IMR-90 (cell line): Measurements from ENCODE around the gene FAM204A.

Experiments
- BHLHE40 ChIP-seq: fragments of 150-350 bp; IDR thresholded peaks from 2 replicates; pipeline ENCODE4 v1.6.1; 2016; ENCODE audit warnings: mild to moderate bottlenecking, low read depth, low read length
- CHD1 ChIP-seq: IDR thresholded peaks from 2 replicates; pipeline ENCODE4 v1.6.1; 2012; ENCODE audit warnings: low read depth, low read length, improper control_type of control experiment
- MAZ ChIP-seq: IDR thresholded peaks from 2 replicates; pipeline ENCODE4 v1.6.1; 2012; ENCODE audit warnings: low read depth, mild to moderate bottlenecking, low read length, improper control_type of control experiment, moderate library complexity, borderline replicate concordance
- MXI1 ChIP-seq: IDR thresholded peaks from 2 replicates; pipeline ENCODE4 v1.6.1; 2012; ENCODE audit warnings: low read depth, mild to moderate bottlenecking, low read length, moderate library complexity, borderline replicate concordance
- NFE2L2 ChIP-seq: fragments of 150-350 bp; IDR thresholded peaks from 2 replicates; pipeline ENCODE4 v1.6.1; 2016; ENCODE audit warnings: low read depth, mild to moderate bottlenecking, low read length
- POLR2A ChIP-seq: IDR thresholded peaks from 2 replicates; pipeline ENCODE4 v1.6.1; 2012; ENCODE audit warnings: mild to moderate bottlenecking, low read depth, low read length
- RAD21 ChIP-seq: IDR thresholded peaks from 2 replicates; pipeline ENCODE4 v1.6.1; 2012; ENCODE audit warnings: low read length, improper control_type of control experiment
- RCOR1 ChIP-seq: IDR thresholded peaks from 2 replicates; pipeline ENCODE4 v1.6.1; 2012; ENCODE audit warnings: mild to moderate bottlenecking, low read length, improper control_type of control experiment; ENCODE audit not compliant: insufficient replicate concordance
- SMC3 ChIP-seq: fragments of 150-350 bp; IDR thresholded peaks from 2 replicates; pipeline ENCODE4 v1.6.1; 2016; ENCODE audit warnings: low read depth, mild to moderate bottlenecking, antibody characterized with exemption, low read length, moderate library complexity
- TF ChIP-seq, protein P1 (sequence below): conservative IDR thresholded peaks from 2 replicates; pipeline ENCODE4 v1.5.1; 2012; ENCODE audit warnings: mild to moderate bottlenecking, low read depth, low read length, improper control_type of control experiment
- TF ChIP-seq, protein P2 (sequence below): fragments of 150-350 bp; IDR thresholded peaks from 2 replicates; pipeline ENCODE4 v1.6.1; 2017; ENCODE audit warnings: mild to moderate bottlenecking, antibody characterized with exemption, low read length, low read depth
- TF ChIP-seq, protein P3 (sequence below): fragments of 150-350 bp; IDR thresholded peaks from 2 replicates; pipeline ENCODE4 v1.6.1; 2016; ENCODE audit warnings: low read depth, mild to moderate bottlenecking, low read length, moderate library complexity, borderline replicate concordance

DNA sequence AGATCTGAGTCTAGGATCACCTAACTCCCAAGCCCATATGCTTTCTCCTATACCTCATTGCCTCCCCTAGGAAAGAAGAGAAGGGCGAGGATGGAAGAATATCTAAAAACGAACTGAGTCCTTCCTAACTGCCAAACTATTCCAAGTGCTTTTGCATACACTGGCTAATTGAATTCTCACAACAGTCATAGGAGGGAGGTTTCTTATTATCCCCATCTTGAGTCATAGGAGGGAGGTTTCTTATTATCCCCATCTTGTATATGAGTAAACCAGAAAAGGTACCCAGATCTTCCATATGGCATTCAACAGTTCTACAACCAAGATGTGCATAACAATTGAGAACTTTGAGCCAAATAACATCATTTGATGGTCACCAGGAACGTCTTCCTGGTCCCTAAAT is 13.1 kb upstream of the FAM204A start:
- TF ChIP-seq, protein P1, sequence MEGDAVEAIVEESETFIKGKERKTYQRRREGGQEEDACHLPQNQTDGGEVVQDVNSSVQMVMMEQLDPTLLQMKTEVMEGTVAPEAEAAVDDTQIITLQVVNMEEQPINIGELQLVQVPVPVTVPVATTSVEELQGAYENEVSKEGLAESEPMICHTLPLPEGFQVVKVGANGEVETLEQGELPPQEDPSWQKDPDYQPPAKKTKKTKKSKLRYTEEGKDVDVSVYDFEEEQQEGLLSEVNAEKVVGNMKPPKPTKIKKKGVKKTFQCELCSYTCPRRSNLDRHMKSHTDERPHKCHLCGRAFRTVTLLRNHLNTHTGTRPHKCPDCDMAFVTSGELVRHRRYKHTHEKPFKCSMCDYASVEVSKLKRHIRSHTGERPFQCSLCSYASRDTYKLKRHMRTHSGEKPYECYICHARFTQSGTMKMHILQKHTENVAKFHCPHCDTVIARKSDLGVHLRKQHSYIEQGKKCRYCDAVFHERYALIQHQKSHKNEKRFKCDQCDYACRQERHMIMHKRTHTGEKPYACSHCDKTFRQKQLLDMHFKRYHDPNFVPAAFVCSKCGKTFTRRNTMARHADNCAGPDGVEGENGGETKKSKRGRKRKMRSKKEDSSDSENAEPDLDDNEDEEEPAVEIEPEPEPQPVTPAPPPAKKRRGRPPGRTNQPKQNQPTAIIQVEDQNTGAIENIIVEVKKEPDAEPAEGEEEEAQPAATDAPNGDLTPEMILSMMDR: no peak
- TF ChIP-seq POLR2A: no peak
- no peak for TF ChIP-seq SMC3
- no peak for TF ChIP-seq RAD21
- TF ChIP-seq, protein P2, sequence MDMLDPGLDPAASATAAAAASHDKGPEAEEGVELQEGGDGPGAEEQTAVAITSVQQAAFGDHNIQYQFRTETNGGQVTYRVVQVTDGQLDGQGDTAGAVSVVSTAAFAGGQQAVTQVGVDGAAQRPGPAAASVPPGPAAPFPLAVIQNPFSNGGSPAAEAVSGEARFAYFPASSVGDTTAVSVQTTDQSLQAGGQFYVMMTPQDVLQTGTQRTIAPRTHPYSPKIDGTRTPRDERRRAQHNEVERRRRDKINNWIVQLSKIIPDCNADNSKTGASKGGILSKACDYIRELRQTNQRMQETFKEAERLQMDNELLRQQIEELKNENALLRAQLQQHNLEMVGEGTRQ: no peak
- TF ChIP-seq BHLHE40: no peak
- TF ChIP-seq RCOR1: no peak
- no peak for TF ChIP-seq MXI1
- no peak for TF ChIP-seq CHD1
- no peak for TF ChIP-seq MAZ
- TF ChIP-seq NFE2L2: no peak
- TF ChIP-seq, protein P3, sequence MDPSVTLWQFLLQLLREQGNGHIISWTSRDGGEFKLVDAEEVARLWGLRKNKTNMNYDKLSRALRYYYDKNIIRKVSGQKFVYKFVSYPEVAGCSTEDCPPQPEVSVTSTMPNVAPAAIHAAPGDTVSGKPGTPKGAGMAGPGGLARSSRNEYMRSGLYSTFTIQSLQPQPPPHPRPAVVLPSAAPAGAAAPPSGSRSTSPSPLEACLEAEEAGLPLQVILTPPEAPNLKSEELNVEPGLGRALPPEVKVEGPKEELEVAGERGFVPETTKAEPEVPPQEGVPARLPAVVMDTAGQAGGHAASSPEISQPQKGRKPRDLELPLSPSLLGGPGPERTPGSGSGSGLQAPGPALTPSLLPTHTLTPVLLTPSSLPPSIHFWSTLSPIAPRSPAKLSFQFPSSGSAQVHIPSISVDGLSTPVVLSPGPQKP: no peak
